Epidermal melanocyte (primary cell): Measurements from ENCODE around the gene DSTN.

Experiments used
- DNase-seq: peaks from one replicate; pipeline ENCODE4 v3.0.0; 2011; ENCODE audit warnings: low spot score; ENCODE audit not compliant: insufficient read length

The DSTN gene

GRCh38 chr20:17611540-17612286, 41.8 kb downstream of the DSTN start:
- DNase-seq: no peak

GRCh38 chr20:17612287-17612991, 42.6 kb downstream of the DSTN start:
- DNase-seq: no peak

- no peak for DNase-seq
These were observed 43.1 kb downstream of the DSTN start for GRCh38 chr20:17612992-17613327.

- no peak for DNase-seq
These were observed 43.7 kb downstream of the DSTN start for GRCh38 chr20:17613328-17614175.

- no peak for DNase-seq
These were observed 44.4 kb downstream of the DSTN start for GRCh38 chr20:17614176-17614811.

DNA sequence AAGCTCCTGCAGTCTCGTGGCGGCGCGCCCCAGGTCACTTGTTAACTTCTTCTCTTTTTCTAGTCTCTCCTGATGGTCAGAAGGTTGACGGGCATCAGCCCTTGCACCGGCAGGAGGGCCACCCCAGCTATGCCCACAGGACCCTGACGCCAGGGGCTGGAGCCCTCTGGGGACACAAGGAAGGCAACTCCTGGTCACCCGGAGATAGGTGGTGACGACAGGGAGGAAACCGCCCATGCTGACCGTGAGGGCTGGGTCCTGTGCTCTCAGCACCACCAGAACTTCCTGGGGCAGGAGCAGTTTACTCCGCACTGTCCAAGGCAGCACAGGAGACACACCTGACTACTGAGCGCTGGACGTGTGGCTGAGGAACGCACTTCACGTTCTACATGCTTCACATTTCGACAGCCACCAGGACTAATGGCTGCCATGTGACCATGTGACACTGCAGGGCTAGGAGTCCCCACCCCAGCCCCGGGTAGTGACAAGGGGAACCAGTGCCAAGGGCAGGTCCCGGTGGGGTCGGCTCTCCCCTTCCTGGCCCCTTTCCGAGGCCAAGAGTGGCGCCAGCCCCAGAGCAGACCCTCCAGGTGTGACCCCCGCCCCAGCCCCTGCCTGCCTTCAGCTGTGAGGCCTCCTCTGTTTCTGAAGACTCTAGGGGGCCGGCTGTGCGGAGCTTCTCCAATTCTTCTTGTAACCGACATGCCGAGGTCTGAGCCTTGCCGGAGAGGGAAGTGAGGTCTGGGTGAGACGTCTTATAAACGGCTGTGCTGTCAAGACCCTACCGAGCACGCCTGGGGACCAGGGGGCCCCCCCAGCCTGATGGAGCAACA, 45.2 kb downstream of the DSTN start:
- no peak for DNase-seq

- DNase-seq: no peak
These were observed 46.0 kb downstream of the DSTN start for GRCh38 chr20:17615645-17616479.

DNA sequence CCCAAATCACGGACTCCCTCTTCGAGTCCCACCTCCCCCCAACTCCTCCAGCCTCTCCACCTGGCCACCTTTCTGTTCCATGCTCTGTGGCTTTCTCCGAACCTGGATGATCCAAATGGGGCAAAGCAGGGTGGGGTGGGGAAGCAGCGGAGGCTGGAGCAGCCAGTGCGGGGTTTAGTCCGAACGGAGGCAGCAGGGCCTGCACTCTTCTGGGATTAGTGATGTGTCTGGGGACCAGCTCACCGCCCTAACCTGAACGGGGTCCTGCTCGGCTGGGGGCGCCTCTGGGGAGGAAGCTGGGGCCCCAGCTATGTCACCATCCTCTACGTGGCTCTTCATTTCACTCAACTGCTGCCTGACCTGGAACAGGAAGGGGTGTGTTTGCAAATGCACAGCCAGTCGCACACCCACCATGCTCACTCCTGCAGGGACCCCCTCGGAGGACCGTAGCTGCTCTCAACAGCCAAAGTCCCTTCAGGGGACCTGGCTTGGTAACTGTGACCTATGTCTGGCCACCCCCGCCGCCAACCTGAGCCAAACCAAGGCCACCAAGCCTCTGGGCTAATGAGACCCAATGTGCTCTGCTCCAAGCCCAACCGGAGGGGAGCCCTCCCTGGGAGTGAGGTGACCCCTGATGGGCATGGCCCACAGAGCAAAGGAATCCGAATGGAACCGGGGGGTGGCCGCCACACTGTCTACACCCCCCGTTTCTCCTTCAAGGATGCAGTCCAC, 46.8 kb downstream of the DSTN start:
- no peak for DNase-seq

- DNase-seq: no peak
These were observed 47.5 kb downstream of the DSTN start for GRCh38 chr20:17617212-17617867.

GRCh38 chr20:17617868-17618672, 48.2 kb downstream of the DSTN start:
- DNase-seq: no peak

- DNase-seq: no peak
These were observed 48.8 kb downstream of the DSTN start for GRCh38 chr20:17618673-17619013.

DNA sequence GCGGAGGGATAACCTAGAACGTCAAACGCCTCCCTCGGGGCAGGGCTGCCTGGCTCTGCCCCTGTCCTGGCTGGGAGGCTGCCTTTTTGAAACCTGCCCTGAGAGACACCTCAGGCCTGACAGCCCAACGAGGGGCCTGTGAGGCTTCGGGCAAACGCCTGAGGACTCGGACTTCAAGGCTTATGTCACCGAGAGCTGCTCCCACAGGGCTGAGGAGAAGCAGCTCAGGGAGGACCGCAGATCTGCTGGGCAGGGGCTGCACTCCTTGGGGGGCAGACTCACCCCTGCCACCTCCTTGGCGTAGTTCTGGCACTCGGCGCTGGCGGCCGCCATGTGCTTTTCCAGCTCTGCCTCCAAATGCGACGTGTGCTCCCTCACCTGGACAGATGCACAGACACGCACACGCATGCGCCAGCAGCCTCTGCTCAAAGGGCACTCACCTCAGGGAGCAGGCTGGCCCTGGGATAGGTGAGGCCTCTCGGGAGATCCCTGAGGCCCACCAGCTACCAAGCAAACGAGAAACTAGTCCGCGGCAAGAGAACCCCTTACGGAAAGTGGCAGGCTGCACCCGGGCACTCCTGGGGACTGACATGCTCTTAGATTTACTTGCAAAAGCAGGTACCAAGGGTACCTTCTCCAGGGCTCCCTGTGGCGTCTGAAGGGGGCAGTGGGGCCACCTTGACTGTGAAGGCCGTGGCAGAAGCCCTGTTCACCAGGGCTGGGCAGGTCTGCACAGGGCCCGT, 49.6 kb downstream of the DSTN start:
- DNase-seq: no peak

DNA sequence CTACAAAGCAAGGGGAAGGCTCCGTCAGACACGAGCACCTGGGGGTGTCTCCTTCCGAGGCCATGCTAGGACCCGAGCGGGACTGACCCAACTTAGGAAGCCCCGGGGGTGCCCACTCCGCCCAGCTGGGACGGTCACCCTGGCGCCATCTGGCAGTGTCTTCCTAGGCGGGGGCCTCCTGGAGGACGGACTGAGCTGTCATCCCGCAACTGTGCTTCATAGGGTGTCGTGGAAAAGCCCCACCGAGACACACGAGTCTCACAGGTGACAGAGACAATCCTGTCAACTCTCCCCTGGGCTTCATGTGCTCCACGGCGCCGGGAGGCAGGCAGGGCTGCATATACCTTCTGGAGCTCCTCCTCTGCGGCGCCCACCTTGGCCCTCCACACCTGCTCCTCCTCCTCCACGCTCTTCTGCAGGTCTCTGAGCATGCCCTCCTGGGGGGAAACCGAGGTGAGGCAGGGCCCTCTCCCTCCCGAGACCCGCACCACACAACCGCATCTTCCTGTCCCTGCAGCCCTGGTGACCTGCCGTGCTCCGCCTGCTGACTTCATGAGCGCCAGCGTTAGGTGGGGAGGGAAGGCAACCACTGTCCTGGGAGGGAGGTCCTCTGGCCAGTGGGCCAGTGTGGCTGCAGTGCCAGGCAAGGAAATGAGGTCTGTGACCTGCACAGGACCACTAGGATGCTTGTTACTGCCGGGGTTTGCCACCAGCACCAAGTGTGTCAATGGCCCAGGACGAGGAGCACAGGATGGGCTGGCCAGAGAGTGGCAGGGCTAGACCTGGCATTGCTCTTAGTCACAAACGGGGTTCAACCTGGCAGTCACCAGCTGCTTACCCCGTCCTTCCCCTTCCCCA, 50.7 kb downstream of the DSTN start:
- DNase-seq: no peak

- no peak for DNase-seq
These were observed 51.5 kb downstream of the DSTN start for GRCh38 chr20:17621229-17621968.

DNA sequence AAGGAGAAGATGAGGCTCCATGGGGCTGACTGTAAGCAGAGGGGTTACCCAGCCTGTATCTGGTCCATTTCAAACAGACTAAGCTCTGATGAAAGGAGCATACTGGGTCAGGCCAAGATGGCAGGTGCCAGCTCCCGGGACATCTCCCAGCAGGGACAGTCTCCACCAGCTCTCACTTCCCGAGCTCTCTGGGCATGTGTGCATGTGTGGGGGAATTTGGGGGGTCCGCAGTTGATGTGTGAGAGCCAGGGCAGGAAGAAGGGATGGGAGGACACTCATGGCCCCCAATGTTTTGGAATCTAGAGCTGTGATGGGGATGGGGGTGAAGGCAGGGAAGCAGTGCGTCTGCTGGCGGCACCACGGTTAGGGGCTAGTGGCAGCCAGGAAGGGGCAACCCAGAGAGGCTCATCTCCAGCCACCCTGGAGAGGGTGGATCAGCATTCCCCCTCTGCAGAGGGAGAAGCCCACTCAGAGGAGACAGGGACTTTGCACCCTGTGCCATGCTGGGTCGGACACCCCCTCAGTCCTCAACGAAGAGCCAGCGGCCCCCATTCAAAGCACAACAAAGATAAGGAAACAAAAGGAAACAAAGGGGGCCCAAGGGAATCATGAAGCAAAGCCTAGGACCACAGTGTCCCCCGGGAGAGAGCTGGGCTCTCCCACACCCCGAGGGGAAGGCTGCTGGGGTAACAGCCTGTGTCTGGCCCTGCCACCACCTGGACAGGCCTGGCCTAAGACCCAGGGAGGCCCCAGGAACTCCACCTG, 52.4 kb downstream of the DSTN start:
- DNase-seq: no peak
